ENCODE data around the gene BIRC7. TPM values are rescaled to one million over a fixed set of nuclear protein-coding genes. Genes with fewer than 3 reads are reported as not detected.

Gene BIRC7
- total RNA-seq, 1 experiment from 2014 or later = 1.7 TPM

DNA sequence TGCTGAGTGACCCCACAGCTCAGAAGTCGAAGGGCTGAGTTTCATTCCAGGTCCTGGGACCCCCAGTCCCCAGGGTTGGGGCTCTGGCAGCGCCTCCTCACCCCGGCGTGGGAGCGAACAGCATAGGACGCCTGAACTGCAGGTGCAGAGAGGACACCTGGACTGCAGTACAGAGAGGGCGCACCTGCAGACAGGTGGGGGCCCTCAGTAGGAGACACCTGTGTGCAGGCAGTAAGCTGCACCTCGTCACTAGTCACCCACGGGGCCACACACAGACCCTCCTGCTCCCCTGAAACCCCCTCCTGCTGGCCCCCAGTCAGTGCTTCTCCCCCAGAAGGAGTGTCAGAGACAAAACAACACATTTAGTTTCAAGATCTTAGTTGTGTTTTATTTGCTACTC lies 27.1 kb downstream of the BIRC7 start:
- no peak for DNase-seq (ENCODE audit: low read depth)

- no peak for DNase-seq (ENCODE audit: low read depth)
These were observed 28.3 kb downstream of the BIRC7 start for GRCh38 chr20:63264000-63264399.

- no peak for DNase-seq (ENCODE audit: low read depth)
These were observed 28.8 kb downstream of the BIRC7 start for GRCh38 chr20:63264519-63264918.

DNA sequence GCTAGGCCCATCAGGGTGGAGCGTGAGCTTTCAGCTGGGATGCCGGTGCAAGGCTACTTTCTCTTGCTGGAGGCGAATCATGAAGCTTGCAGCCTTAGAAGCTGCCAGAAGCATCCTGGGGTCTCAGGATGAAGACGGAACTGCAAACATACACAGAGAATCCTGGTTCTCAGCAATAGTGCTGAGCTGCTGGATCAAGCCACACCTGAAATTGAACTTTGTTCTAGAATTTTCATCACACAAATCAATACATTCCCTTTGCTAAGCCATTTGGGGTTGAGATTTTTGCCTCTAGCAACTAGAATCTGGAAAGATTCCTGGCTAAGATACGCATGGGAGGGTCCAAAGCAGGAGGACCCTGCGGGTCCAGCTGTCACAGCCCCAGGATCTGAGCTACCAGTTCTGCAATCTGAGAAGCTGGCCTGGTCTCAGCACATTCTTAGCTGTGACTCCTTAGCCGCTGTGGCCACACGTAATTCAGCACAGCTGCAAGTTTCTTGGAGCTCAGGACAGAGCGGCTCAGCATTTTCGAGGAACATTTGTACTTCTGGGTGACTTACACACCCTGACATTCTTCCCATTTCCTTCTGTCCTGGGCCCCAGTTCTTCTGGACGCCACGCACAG lies 30.3 kb downstream of the BIRC7 start:
- DNase-seq (ENCODE audit: low read depth) = no peak

DNA sequence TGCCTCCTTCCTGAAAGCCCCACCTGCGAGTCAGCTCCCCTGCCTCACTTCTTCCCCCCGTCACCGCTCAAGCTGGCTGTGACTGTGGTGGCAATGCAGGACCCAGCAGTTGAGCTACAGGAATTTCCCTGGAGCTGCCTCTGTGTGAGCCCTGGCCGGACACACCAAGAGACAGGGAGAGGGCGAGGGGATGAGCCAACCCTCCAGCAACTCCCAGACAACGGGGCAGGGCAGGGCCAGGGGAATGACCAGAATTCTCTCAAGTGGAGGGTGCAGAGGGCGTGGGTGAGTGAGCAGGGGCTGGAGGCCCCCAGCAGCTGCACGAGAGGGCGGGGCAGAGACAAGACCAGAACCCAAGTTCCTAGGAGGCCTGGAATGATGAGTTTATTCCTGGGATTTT lies 32.0 kb downstream of the BIRC7 start:
- DNase-seq (ENCODE audit: low read depth) = no peak

GRCh38 chr20:63268256-63268655 lies 32.6 kb downstream of the BIRC7 start:
- DNase-seq (ENCODE audit: low read depth) = no peak

DNA sequence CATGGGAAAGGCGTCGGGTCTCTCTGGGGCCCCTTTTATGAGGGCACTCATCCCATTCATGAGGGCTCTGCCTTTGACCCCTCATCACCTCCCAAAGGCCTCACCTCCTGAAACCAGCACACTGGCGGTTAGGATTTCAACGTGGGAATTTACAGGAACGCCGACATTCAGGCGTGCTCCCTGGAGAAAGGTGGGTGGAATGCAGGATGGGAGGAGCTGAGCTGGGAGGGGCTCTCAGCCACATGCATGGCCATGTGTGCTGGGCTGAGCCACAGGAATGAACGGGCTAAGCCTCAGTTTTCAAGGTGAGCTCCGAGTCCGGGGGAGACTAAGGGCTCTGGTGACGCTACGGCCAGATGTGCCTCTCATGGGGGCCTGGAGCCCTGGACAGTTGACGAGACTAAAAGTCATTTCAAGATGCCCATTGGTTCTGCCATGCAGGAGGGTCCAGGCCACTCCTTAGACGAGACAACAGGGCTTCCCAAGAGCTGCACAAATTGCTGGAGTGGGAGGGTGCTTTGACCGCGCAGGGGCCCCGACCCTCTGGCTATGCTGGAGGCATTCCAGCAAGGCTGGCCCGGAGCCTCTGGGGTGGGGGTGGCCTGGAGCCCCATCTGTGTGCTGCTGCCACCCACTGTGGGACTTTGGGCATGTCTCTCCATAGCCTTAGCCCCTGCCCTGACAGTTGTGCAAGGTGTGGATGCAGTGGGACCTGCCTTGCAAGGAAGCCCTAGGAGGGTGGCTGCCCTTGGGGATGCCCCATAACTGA lies 33.1 kb downstream of the BIRC7 start:
- DNase-seq (ENCODE audit: low read depth) = peak; percentile 55

DNA sequence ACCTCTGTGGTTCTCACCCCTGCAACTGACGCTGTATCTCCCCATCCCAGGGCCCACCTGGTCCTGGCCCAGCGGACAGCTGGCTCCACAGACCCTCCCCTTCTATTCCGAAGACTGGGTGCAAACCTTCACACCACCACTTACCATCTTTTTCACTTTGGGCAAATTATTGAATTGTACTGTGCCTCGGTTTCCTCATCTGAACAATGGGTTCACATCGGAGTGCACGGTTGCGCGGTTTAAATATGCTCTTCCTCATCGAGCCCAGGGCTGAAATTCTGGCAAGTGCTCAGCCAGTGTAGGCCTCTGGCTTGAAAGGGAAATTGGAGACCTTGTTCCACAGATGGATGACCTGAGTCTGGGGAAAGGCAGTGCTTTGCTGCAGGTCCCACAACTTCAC lies 34.0 kb downstream of the BIRC7 start:
- no peak for DNase-seq (ENCODE audit: low read depth)

DNA sequence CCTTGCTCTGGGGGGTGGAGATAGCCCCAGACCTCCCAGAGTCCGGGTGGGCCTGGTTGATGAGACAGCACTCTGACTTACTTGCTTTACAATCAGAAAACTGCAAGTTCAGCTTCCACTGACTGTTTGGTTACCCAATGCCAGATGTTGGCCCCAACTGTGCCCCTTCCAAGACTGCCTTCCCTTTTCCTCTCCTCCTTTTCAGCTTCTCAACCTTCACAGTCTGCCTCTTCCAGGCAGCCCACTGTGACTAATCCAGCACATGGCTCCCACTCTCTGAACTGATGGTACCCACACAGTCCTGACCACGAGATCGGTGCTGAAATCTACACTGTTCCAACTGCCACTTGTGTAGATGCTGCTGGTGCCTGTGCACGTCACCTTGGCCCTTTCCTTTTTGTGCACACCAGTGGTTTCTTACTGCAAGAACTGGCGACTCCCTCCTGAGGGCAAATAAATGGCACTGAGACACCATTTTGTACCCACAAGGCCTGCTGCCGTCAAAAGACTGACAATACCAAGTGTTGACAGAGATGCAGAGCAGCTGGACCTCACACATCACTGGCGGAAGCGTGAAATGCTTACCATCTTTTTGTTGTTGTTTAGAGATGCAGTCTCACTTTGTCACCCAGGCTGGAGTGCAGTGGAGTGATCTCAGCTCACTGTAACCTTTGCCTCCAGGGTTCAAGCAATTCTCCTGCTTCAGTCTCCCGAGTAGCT lies 35.1 kb downstream of the BIRC7 start:
- no peak for DNase-seq (ENCODE audit: low read depth)

- DNase-seq (ENCODE audit: low read depth) = peak; percentile 93
These were observed 36.7 kb downstream of the BIRC7 start, which contains the start of gene ARFGAP1 for GRCh38 chr20:63272105-63273058. Gene ARFGAP1, plus strand, starts transcription at chr20:63272813. Its CDS starts 2,768 bp downstream, at chr20:63275581.

DNA sequence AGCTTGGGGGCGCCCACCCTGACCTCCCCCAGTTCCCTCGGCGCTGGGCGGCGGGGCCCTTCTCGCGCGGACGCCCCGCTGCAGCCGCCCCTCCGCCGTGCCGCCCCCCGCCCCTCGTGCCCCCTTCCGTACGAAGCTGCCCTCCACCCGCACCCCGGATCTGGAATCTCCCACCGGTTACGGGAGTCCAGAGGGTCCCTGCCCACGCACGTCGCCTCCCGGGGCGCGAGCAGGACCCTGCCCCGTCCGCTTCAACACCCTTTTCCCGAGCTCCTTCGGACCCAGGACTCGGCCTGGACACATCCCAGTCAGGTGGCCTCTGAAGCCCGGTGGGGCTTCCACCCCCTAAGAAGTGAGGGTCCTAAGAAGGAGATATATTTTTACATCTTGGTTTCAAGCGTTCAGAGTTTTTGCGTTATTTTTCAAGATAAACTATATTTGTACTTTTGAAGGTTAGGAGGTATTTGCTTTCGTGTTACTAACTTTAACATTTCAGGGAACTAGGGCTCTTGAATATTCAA lies 37.4 kb downstream of the BIRC7 start:
- no peak for DNase-seq (ENCODE audit: low read depth)

DNA sequence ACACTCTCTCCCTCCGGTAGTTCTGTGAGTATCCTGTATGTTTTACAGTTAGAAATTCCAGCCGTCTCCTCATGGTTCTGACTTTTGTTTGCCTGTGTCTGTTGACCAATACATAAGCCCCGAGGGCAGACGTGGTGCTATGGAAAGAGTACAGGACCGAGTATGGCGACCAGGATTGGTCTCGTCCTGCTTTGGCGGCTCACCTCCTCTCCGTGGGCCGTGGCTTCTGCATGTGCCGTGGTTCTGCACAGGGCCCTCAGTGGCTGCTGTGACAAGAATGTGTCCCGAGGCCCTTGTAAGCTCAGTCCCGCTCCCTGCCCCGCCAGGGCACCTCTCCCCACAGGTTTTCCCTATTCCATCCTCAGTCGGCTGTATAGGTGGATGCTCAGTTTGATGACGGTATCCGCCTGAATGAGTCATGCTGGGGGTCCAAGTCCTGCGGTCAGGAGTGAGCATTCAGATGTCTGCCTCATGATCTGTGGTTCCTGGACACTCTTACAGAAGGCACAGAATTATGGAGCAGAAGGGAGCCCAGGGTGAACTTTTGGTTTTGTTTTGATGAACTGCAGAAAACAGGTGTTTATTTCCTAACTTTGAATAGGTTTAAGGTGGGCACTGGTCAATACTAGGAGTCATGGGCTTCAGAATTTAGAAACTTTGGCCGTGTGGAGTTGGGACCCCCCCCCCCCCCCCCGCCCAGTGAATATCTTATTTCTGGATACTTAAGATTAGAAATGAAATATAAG lies 38.1 kb downstream of the BIRC7 start:
- DNase-seq (ENCODE audit: low read depth) = peak; percentile 86

DNA sequence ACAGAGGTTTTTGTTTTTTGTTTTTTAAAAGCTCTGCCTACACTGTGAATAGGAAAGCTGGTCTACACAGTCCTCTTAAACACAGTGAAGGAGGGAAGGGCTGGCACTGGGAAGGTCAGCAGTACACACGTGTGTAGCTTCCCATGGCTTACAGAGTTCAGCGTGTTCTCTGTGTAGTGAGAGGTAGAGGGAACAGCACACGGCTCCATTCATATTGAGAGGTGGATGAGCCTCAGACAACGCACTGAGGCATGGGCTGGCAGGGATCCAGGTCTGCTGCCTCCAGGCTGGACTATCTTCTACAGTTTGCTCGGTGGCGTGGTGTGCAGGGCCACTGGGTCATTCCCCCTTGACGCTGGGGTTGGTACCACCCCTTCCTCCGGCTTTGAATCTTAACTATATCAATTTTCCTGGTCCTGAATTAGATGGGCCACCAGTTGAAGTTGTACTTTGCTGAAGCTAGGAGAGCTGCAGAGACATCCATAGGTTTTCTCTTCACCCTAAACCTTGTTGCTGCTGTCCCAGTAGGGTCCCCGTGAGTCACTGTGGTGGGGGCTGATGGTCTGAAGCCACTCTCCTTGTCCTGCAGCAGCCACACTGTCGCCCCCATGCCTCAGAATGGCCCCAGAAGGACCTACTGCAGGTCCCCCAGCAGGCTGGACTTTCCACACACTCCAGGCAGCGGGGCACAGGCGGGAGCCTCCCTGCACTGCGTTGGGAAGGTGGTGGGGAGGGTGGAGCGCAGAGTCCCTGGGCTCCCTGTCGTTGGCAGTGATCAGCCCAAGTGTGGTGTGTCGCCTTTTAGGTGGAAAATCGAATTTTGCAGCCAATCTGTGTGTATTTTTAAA lies 38.9 kb downstream of the BIRC7 start:
- DNase-seq (ENCODE audit: low read depth) = no peak

DNA sequence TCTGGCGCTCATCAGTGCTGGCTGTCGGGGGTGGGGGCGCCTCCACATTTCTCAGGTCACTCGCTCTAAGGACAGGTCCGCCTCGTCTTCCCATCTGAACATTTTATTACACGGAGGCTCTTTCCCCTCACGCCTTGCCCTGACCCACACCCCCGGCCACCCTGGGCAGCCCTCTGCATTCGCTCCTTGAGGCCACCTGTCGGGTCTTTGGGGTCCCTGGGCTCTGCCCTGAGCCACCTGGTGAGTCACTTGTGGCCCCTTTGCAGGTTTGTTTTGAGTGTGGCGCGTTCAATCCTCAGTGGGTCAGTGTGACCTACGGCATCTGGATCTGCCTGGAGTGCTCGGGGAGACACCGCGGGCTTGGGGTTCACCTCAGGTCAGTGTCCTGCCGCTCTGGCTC lies 40.1 kb downstream of the BIRC7 start:
- DNase-seq (ENCODE audit: low read depth) = no peak

DNA sequence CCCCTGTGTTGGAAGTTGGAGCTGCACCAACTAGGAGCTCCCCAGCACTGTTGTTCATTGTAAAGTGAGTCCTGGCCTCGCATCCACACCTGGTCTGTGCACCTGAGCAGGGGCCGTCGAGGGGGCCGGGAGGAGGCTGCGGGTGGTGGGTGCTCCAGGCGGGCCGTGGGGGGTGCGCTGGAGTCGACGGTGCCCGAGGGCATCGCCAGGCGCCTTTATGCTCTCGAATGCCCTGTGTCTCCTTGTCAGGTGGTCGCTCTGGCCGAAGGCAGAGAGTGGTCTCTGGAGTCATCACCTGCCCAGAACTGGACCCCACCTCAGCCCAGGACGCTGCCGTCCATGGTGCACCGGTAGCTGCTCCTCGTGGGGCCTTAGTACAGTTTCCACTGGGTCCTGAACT lies 41.3 kb downstream of the BIRC7 start:
- no peak for DNase-seq (ENCODE audit: low read depth)

- no peak for DNase-seq (ENCODE audit: low read depth)
These were observed 42.0 kb downstream of the BIRC7 start for GRCh38 chr20:63277466-63278272.

DNA sequence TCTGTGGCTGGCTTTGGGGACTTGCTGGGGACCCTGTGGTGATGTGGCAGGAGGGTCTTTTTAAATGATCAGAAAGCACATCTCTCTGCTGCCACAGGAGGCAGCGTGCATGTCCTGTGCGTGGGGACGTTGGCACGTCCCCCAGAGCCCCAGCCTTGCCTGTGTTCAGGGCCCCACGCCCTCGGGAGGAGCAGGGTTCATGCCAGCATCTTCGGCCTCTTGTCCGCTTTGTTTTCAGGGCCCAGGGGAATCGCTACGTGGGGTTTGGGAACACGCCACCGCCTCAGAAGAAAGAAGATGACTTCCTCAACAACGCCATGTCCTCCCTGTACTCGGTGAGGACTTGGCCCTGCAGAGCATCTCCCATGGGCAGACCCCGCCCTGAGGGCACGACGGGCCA lies 43.0 kb downstream of the BIRC7 start:
- DNase-seq (ENCODE audit: low read depth) = no peak

DNA sequence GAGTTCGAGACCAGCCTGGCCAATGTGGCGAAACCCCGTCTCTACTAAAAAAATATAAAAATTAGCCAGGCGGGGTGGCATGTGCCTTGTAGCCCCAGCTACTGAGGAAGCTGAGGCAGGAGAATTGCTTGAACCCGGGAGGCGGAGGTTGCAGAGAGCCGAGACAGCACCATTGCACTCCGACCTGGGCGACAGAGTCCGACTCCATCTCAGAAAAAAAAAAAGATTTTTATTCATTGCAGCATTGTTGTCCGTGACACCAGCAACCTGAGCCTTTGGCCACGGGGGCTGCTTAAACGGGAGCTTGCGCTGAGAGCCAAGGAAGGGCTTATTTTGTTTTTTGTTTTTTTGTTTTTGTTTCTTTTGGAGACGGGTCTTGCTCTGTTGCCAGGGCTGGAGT lies 44.2 kb downstream of the BIRC7 start:
- DNase-seq (ENCODE audit: low read depth) = no peak

DNA sequence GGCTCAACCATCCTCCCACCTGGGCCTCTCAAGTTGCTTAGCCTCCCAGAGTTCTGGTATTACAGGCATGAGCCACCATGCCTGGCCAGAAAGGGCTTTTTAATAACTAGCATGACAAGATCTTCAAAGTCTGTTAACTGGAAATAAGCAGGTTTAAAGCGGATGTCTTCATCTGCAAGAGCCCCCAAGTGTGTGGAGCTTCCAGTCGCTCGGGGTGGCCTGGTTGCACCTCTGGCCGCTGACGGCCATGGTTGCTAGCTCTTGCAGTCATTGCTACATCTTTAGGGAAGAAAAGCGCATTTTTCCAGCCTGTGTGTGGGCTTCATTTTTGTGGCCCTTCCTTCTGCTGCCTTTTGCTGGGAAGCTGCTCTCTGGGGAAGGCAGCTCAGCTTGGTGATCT lies 44.7 kb downstream of the BIRC7 start:
- DNase-seq (ENCODE audit: low read depth) = no peak

Data from Daoy (cell line).